Measurements from ENCODE around the gene PTPN18. TPM values are rescaled to one million over a fixed set of nuclear protein-coding genes. Genes with fewer than 3 reads are reported as not detected.
A peak's percentile ranks its signal among the peaks of the same experiment; 100 is the strongest.

Gene PTPN18
- total and polyA plus RNA-seq, 12 donors: 7.8 to 35.0 (median 12.9) TPM

DNA sequence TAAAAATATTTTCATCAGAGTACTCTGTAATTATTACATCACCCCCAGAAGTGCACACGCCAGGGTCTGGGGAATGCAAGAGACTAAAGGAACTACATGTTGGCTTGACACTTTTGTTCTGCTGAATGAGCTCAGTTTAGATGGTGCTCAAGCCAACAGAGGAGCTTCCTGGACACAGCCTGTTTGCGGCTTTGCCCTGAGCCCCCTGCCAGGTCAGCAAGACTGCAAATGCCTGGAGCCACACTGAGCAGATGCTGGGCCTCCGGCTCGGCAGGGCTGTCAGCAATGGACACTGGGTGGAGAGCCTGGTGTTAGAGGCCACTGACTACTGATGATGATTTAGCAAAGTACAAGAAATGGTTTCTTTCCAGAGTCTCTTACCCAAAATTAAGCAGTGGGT lies 31.9 kb downstream of the PTPN18 start:
- intact Hi-C loops (cut with DNase I): loop anchor here in 1 of 10 donors (2.0 kb wide), 1 partner anchor 15 kb away; no protein-coding TSS in a partner anchor
- DNase-seq: peak in 1 of 2 donors; percentile 42

DNA sequence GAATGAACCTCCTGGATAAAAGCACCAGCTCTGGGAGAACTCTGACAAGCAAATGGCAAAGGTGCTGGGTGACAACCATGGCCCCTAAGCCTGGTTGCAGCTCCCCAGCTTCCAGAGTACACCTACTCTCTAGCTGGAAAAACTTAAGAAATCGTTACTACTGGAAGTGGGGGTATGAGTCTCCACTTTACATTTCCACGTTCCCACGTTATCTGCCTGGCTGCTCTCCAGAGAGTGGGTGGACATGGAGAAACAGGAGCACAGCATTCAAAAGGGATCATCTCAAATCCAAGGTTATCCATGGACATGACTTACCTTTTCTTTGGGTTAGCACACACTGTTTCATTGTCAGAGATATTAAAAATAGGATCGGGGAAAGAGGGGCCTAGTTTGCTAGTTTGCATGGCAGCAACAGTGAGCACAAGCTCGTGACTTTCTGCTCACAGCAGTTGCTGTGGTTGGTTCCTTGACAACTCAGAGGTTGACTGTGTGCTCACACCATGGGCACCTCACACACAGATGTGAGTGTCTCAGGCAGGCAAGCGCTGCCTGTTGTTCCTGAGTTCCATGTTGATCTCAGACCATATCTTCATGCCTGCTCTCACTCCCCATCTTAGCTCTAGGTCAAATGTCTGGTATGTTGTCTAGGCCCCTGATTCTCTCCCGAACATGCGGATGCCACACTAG lies 32.5 kb downstream of the PTPN18 start:
- Histone ChIP-seq H3K36me3 (no peaks in the 10 kb centered on the region), H3K27ac (peak overlapping the region; percentile 31 to 94 (median 66)), H3K27me3 (no peaks in the 10 kb centered on the region), H3K4me1 (peaks cover 7 to 69% (median 52%) of the 10 kb centered on the region in 9 donors), H3K9me3 (no peaks in the 10 kb centered on the region), H3K4me3 (no peak overlapping the region)
- ATAC-seq (no peak), DNase-seq (no peak)
- intact Hi-C loops (cut with DNase I): no loop called here
- 70 to 71% methylated on average over 8 of the region's 8 CpGs for WGBS, 2 donors
- TF ChIP-seq CTCF (IDR thresholded peaks at IDR 0.05): no peak

More for the DNA sequence above, 31.9 kb downstream of the PTPN18 start:
- H3K36me3 ChIP-seq: no peaks in the 10 kb centered on the region
- 49 to 51% methylated on average over 4 of the region's 4 CpGs for WGBS, 2 donors
- TF ChIP-seq CTCF (IDR thresholded peaks at IDR 0.05): no peak
- H3K4me3 ChIP-seq: no peak overlapping the region
- no peaks in the 10 kb centered on the region for H3K27me3 ChIP-seq
- H3K4me1 ChIP-seq: peaks cover 7 to 69% (median 52%) of the 10 kb centered on the region in 9 donors
- peak overlapping the region; percentile 31 to 94 (median 66) for H3K27ac ChIP-seq
- H3K9me3 ChIP-seq: no peaks in the 10 kb centered on the region
- peak in 3 of 8 donors; percentile 12 to 20 (median 15) for ATAC-seq

- no peaks in the 10 kb centered on the region for H3K27me3 ChIP-seq
- TF ChIP-seq CTCF (IDR thresholded peaks at IDR 0.05): no peak
- peaks cover 7 to 69% (median 52%) of the 10 kb centered on the region in 9 donors for H3K4me1 ChIP-seq
- ATAC-seq (no peak), DNase-seq (no peak)
- no peaks in the 10 kb centered on the region for H3K36me3 ChIP-seq
- 80 to 87% methylated on average over 6 of the region's 6 CpGs for WGBS, 2 donors
- H3K9me3 ChIP-seq: no peaks in the 10 kb centered on the region
- no peak overlapping the region for H3K4me3 ChIP-seq
- peak overlapping the region in 4 of 10 donors; percentile 88 to 94 (median 93) for H3K27ac ChIP-seq
- intact Hi-C loops (cut with DNase I): no loop called here
These were observed 33.5 kb downstream of the PTPN18 start for GRCh38 chr2:130389358-130389757.

DNA sequence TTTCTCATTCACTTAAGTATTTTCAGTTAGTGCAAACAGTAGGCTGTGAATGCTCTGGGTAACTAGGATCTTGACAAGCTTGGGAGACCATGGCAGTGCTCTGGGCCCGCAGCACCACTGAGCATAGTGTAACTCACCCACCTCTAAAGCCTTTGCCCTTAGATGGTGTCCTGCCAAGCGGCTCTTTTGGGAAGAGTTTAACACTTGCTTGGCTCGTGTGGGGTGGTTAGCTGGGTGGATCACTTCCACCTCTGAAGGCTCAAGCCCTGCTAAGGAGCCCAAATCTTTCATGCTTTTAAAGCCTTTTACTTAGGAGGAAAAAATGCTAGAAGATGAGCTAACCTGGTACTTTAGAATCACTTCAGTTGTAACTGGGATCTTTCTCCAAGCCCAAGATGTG lies 33.9 kb downstream of the PTPN18 start:
- intact Hi-C loops (cut with DNase I): loop anchor here in 1 of 10 donors (5.0 kb wide), 1 partner anchor 32 kb away; the partner anchor contains the start of gene PTPN18
- H3K4me1 ChIP-seq: peaks cover 7 to 68% (median 52%) of the 10 kb centered on the region in 9 donors

More for the DNA sequence above, 33.9 kb downstream of the PTPN18 start:
- 92 to 96% methylated on average over 3 of the region's 3 CpGs for WGBS, 2 donors
- Histone ChIP-seq H3K9me3 (no peaks in the 10 kb centered on the region), H3K27ac (peak overlapping the region in 8 of 10 donors; percentile 80 to 94 (median 90)), H3K4me3 (no peak overlapping the region), H3K36me3 (no peaks in the 10 kb centered on the region), H3K27me3 (no peaks in the 10 kb centered on the region)
- DNase-seq (no peak), ATAC-seq (no peak)
- no peak for TF ChIP-seq CTCF (IDR thresholded peaks at IDR 0.05)
